Prostate gland (tissue), 2 donors: ENCODE measurements around the gene TEX44.

Experiments used
- CTCF ChIP-seq, 4 experiments: fragments of 200-600 bp in 2 of 4; fragments of 450-650 bp in 2 of 4; sonication (generic) in 2 of 4; IDR thresholded peaks; 1 replicate in 3 of 4; 2 replicates in 1 of 4; pipeline ENCODE4 v1.5.1; 2016 to 2019; ENCODE audit warnings: antibody characterized with exemption in 4 of 4, mild to moderate bottlenecking in 2 of 4, moderate library complexity in 2 of 4
- POLR2A ChIP-seq: fragments of 450-650 bp; IDR thresholded peaks from one replicate; pipeline ENCODE4 v1.6.1; 2016; ENCODE audit warnings: antibody characterized with exemption, mild to moderate bottlenecking
- POLR2AphosphoS5 ChIP-seq: sonication (generic); formaldehyde crosslinking; IDR thresholded peaks from one replicate; pipeline ENCODE4 v1.6.1; 2017; ENCODE audit warnings: antibody characterized with exemption

GRCh38 chr2:231604101-231604684 is 11.5 kb downstream of the TEX44 start:
- peak in 2 of 4 experiments; percentile 17 to 23 for TF ChIP-seq CTCF (IDR thresholded peaks at IDR 0.05)
- peak; percentile 10 for TF ChIP-seq POLR2AphosphoS5
- TF ChIP-seq POLR2A, result no peak
